GM19043 (cell line): ENCODE measurements around the gene EPM2AIP1.
"Not testable (repeated sequence)": the region's sequence is repeated elsewhere in the genome, so short reads cannot be mapped to it uniquely, and the experiment has no call there.

Source experiments
- ATAC-seq: cut with Tn5 transposase; IDR thresholded peaks from one replicate; pipeline ENCODE4 v1.9.1; 2021; ENCODE audit warnings: low read depth; ENCODE audit not compliant: unreplicated experiment

Gene EPM2AIP1

DNA sequence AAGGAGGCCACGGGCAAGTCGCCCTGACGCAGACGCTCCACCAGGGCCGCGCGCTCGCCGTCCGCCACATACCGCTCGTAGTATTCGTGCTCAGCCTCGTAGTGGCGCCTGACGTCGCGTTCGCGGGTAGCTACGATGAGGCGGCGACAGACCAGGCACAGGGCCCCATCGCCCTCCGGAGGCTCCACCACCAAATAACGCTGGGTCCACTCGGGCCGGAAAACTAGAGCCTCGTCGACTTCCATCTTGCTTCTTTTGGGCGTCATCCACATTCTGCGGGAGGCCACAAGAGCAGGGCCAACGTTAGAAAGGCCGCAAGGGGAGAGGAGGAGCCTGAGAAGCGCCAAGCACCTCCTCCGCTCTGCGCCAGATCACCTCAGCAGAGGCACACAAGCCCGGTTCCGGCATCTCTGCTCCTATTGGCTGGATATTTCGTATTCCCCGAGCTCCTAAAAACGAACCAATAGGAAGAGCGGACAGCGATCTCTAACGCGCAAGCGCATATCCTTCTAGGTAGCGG lies at the start of gene EPM2AIP1:
Gene EPM2AIP1 (minus strand): TSS at position 326 of the 520 bp plus-strand sequence. CDS start 54 bp downstream, at position 272.
- ATAC-seq, result peak; percentile 82

DNA sequence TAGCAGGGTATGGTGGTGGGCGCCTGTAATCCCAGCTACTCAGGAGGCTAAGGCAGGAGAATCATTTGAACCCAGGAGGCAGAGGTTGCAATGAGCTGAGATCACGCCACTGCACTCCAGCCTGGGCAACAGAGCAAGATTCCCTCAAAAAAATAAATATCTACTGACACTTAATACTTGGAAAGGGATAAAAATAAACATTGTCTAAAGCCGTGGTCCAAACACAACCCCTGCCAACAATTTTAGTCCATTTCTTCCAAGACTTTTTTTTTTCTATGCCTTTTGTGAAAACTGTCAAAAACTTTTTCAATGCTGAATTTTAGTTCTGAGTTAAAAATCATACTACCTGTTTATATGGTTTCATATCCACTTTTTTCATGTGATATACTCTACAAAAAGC lies 49.8 kb upstream of the EPM2AIP1 start:
- ATAC-seq, result not testable (repeated sequence)

DNA sequence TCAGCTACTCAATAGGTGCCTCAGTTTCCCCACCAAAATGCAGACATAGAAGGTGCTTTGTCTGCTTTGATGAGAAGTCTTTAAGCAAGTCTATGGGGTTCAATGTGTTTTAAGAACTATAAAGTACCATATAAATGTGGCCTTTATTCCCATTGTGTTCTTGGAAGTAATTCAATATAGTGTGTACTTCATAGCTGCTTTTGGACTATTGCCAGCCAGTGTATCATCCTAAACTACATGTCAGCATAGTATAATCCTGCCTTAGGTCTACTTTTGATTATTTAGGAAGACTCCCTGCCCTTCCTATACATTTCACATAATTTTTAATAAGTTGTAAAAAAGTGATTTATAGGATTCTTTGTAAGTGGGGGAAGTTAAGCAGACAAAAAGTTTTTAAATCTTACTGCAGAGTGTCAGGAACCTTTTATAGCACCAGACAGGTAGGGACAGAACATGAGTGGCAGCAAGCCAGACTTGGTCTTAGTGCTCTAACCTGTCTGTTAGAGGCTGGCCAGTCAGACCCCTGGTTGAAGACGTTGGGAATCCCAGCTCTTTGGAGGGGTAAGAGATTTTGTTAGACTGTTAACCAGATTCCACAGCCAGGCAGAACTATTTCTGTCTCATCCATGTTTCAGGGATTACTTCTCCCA lies 48.7 kb upstream of the EPM2AIP1 start:
- ATAC-seq, result no peak

DNA sequence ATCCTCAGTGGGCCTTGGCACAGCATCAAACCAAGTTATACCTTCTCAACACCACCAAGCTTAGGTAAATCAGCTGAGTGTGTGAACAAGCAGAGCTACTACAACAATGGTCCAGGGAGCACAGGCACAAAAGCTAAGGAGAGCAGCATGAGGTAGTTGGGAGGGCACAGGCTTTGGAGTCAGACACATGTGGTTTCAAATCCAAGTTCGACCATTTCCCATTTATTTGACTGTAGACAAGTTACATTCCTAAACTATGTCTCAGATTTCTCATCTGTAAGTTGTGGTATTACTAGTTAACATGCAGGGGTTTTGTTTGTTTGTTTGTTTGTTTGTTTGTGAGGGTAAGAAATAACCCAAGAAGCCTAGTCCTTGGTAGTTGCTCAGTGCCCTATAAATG lies 47.3 kb upstream of the EPM2AIP1 start:
- ATAC-seq, result no peak

DNA sequence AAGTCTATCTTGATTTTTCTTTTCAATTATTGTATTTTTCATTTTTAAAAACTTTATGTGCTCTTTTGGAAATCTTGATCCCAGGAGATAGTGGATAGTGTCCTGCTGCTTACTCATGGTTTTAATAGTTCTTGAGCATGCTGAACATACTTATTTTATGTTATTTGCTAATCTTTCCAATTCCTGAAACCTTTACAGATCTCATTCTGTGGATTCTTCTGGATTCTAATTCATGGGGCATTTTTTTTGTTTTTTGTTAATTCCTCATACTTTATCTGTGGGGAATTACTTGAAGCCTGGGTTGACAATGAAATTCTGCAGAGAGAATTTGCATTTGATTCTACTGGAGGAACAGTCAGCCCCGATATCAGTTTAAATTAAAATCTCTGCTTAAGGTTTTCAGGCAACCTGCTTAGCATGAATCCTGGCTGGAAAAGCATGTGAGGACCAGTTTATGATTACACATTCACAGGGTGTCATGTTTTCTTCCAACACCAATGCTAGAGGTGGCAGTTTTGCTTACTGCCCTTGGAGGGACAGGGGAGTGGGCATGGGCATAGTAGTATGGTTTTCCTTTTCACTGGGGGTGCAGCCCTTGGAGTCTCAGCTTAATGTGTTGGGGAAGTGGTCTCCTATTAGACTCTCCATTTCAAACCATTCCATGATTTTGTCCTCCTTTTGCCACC lies 46.4 kb upstream of the EPM2AIP1 start:
- no peak for ATAC-seq

DNA sequence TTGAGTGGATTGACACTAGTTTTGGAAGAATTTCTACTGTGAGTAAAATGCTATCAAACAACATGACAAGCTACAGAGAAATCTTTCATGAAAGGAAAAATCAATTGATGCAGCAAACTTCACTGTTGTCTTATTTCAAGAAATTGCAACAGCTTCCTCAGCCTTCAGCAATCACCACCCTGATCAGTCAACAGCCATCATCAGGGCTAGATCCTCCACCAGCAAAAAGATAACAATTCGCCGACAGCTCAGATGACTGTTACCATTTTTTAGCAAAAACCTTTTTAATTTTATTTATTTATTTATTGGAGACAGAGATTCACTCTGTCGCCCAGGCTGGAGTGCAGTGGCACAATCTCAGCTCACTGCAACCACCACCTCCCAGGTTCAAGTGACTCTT lies 44.4 kb upstream of the EPM2AIP1 start:
- no peak for ATAC-seq

DNA sequence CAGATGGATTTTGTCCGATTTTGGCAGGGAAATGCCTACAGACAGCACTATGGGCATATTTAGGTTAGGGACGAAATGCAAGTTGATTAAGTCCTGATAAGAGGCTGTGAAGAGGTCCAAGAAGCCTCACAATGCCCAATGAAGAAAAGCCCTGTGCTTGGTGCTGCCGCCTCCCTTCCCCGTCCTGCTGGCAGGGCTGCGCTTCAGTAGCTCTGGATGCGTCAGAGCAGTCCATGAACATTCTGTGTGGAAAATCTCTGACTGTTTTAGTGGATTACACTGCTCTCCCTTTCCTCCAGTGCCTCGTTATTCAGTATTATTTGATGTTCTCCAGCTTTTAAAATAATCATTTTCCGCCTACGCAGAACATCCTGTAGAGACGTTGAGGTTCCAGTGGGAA lies 40.0 kb upstream of the EPM2AIP1 start:
- no peak for ATAC-seq

DNA sequence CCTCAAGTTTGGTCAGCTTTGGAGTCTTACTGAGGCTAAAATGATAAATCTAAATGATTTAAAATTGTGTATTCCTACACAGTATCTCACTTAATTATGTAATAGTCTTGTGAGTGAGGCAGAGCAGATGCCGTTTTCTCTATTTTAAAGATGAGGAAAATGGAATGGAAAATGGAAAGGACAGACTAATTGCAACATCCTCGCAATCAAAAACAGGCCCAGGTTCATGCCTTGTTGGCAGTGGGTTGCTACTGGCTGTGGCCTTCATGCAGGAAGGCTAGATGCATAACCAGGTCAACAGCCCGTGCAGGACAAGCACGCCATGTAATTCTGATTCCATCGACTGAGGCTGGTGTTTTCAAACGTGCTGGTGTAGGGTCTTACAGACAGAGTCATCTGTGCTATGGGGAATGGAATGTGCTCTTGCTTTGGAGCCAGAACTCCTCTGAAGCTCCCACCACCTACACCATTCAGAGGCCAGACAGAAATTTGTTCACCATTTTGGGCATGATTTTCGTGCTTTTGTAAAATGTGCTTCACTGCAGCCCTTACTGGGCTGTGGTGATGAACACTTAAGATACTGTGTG lies 38.3 kb upstream of the EPM2AIP1 start:
- no peak for ATAC-seq

DNA sequence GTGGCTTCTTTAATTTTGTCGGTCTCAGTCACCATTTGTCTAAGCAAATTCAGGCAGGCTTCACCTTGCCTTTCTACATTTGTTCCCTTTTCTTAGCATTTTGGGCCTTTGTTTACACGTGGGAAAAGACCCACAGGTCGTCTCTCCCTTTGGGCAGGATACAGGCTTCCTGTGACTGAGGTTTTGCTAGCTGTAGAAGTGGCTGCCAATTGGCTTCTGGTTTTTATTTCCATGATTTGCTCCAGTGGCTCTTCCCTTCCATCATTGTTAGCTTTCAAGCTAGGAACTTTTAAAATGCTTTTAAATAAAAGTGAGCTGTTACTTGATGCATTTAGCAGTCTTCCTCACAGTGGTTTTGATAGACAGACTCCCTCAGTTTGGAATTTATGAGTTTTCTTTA lies 37.7 kb upstream of the EPM2AIP1 start:
- ATAC-seq, result no peak

DNA sequence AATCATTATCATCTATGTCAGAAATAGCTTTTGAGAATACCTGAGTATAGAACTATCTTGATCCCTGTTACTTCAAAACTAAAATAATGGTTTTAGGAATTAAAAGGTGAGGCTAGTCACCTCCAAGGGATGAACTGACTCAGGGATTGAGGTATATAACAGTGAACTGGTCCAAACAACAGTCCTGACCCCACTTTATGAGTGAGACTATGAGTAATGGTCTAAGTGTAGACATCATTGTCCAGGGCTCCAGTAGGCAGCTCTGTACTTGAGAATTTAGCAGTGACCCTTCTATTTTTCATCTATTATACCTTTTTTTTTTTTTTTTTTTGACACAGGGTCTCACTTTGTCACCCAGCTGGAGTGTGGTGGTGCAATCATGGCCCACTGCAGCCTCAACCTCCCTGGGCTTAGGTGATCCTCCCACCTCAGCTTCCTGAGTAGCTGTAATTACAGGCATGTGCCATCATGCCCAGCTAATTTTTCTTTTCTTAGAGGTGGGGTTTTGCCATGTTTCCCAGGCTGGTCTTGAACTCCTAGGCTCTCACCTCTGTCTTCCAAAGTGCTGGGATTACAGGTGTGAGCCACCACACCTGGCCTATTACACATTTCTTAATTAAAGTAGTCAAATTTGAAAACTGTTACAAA lies 36.7 kb upstream of the EPM2AIP1 start:
- ATAC-seq, result no peak

DNA sequence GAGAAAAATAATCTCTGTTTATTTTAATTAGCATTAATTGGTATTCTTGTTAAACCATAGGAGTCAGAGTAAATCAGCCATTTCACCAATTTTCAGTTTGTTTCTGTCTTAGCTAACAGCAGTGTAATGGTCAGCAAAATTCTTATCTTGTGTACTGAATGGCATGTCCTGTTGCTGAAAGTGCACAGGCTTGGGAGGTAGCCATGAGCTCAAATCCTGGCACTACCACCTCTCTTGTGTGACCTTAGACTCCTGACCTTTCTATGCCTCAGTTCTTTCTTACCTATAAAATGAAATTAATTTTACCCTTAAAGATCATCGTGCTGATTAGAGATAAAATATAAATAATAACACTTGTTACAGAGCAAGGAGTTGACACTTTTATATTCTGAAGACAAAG lies 36.2 kb upstream of the EPM2AIP1 start:
- no peak for ATAC-seq

DNA sequence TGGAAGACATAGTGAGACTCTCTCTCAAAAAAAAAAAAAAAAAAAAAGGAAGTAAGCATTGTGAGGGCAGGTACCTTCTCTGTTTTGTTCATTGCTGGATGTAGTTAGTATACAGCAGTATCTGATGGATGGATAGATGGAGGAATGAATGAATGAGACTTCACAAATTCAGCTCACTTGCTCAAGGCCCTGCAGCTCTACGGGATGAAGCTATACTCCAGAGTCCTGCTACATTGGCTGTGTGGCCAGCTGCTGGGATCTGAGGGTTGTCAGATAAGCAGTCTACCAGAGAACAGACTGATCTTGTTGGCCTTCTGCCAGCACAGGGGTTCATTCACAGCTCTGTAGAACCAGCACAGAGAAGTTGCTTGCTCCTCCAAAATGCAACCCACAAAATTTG lies 35.4 kb upstream of the EPM2AIP1 start:
- ATAC-seq, result no peak

DNA sequence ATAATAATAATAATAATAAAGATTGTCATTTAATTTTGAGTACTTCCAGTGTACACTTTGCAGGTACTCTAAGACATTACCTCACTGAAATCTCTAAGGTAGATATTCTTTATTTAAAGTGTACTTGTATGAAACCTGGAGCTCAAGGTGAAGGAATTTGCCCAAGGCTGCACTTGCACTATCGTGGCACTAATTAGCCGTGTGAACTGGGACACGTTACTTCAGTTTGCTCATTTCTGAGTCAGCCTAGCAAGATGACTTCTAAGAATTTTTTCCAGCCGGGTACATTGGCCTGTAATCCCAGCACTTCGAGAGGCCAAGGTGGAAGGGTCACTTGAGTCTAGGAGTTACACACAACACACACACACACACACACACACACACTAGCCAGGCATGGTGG lies 33.9 kb upstream of the EPM2AIP1 start:
- no peak for ATAC-seq

DNA sequence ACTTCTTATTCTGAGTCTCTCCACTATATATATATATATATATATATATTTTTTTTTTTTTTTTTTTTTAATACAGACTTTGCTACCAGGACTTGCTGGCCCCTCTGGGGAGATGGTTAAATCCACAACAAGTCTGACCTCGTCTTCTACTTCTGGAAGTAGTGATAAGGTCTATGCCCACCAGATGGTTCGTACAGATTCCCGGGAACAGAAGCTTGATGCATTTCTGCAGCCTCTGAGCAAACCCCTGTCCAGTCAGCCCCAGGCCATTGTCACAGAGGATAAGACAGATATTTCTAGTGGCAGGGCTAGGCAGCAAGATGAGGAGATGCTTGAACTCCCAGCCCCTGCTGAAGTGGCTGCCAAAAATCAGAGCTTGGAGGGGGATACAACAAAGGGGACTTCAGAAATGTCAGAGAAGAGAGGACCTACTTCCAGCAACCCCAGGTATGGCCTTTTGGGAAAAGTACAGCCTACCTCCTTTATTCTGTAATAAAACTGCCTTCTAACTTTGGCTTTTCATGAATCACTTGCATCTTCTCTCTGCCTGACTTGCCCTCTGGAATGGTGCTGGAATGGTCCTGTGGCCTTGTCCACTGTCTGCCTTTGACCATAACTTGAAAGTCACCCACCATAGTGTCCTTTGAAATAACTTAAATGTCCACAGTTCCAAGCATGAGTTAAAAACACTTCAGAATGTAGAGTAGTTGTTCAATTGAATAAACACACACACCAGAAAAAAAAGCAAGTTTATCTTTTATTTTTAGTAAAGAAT lies 32.8 kb upstream of the EPM2AIP1 start:
- ATAC-seq, result no peak

DNA sequence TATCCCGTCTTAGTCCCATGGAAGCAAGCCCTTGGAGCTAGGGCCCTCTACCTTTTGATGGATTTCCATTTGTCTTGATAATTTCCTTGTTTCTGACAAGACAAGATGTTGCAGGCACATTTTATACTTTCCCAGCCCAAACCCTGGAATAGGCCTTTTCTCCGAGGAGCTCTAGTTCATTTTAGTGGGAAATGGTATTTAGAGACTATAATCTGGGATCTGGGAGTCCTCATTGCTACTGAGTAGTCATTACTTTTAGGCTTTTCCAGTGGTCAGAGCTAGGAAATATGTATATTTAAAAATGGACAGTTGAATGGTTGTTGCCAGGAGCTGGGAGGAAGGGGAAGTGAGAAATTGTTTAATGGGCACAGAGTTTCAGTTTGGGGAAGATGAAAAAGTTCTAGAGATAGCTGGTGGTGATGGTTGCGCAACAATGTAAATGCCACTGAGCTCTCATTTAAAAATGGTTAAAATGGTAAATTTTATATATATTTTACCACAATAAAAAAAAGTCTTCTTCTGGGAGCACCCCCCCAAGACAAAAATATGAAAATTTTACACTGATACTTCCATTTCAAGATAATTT lies 32.0 kb upstream of the EPM2AIP1 start:
- ATAC-seq, result no peak

DNA sequence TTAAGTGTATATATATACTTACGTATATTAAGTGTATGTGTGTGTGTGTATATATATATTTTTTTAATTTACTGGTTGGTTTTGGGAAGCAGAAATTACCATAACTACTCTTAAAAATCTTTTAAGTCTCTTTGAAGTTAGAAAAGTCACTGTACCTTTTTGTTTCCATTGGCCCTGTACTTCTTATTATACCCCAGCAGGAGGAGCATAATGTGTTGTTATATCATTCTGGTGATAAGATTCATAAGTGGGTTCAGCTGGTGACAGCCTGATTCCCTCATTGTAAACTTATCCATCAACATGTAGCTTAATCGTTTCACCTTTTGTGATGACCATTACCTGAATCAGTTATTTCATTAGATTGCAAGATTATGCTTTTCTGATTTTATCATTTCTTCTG lies 31.2 kb upstream of the EPM2AIP1 start:
- no peak for ATAC-seq

DNA sequence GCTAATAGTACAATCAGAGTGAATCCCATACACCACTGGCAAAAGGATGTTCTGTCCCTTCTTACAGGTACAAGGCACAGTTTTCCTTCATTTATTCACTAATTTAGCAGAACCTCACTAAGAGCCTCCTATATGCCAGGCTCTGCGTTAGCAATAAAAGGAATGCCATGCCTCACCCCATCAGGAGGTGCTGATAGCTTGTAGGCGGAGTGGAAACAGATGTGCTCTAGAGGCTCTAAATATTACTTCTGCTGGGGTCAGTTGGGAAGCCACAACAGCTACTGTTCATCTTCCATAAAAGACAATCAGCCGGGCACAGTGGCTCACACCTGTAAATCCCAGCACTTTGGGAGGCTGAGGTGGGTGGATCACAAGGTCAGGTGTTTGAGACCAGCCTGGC lies 24.8 kb upstream of the EPM2AIP1 start:
- ATAC-seq, result no peak

DNA sequence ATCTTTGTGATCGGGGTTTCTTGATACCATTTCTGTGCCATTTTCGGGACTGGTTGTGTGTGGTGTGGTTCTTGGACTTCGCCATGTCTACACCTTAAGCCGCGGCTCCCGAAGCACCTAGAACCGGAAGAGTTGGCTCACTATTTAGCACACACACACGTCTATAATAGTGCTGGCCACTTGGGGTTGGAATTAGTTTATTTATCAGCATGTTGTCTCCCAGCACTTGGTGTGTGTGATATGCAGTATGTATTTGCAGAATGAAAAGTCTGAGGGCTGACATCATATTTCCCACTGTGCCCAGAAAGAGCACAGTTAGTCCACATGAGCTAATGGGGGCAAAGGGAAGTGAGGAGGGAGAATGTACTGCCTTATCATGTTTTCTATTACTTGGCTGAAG lies 24.0 kb upstream of the EPM2AIP1 start:
- no peak for ATAC-seq

DNA sequence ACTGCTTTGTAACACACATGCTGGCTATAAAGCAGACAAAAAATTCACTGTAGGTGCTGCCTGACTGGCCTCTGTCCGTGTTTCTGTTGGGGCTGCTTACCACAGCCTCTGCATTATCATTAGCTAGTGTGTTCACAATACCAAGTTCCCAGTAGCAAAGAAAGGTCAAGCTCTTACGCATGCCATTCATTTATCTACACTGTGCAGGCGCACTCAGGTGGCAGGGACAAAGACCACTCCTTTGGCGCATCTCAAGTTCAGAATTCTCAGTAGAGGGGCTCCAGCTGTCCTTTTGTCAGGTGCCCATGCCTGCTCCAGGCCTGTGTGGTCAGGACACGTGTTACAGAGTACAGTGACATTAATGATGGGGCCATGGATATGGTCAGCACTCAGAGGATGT lies 22.7 kb upstream of the EPM2AIP1 start:
- ATAC-seq, result no peak

DNA sequence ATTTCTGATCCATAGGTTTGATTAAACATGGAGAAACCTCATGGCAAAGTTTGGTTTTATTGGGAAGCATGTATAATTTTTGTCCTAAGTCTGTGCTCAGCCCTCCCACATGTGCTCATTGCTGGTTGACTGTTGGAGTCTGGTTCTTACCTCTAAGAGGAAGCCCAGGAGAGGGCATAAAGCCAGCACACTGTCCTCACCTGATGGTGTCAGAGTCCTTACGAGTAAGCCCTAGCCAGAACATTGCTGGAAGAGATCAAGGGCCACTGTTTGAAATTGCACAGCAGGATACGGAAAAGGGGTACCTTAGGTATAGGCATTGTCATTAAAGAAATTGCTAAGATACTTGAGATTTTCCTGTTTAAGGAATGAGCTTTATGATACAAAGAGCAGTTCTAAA lies 21.7 kb upstream of the EPM2AIP1 start:
- ATAC-seq, result no peak
